Measurements from ENCODE around the gene TIPRL. TPM values are rescaled to one million over a fixed set of nuclear protein-coding genes. Genes with fewer than 3 reads are reported as not detected.
"Not testable (repeated sequence)": the region's sequence is repeated elsewhere in the genome, so short reads cannot be mapped to it uniquely, and the experiment has no call there.

TIPRL gene
- polyA plus RNA-seq, 1 experiment = 17.2 TPM

DNA sequence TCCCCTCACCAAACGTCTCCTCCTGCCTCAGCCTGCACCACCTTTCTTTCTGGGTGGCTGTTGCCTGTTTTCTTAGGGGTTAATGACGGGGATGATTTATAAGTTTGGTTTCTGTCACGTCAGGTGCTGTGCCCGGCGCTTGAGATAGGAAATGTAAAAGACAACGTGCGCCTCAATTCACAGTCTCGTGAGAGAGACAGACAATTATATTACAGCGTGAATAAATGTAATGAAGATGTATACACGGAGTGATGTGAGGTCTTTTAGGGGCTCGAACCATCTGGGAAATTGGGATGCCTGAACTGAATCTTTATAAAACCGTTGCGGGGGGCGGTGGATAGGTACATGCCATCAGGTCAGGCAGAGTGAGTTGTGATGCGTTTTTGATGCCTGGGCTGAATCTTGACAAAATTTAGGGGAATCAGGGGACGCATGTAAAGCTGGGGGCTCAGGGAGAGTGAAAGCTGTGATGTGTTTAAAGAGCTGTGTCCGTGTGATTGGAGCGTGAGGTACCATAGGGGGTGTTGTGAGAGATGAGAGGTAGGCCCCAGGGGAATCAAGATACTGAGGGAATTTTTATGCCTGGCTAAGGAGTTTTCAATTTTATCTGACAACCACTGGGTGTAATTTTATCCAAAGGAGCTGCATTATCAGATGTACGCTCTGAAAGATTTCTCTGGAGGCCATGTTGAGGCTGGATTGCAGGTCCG is 831 bp downstream of the TIPRL start:
- POLR2A ChIA-PET = no interaction called here
- Histone ChIP-seq H3K4me3 (ENCODE audit: low read depth, low read length) (peak overlapping the region; percentile 77), H3K36me3 (ENCODE audit: control insufficient read depth, insufficient read depth, low read length) (no peaks in the 10 kb centered on the region), H3K27me3 (ENCODE audit: control insufficient read depth, insufficient read depth, low read length) (no peaks in the 10 kb centered on the region)
- DNase-seq (ENCODE audit: low read depth) = no peak
- CTCF ChIA-PET = interaction anchor here (0.6 to 1.7 kb wide), 6 partner anchors 10 to 249 kb away, joined by 3 to 7 read pairs (median 4); no protein-coding TSS in a partner anchor
- TF ChIP-seq CTCF (IDR thresholded peaks at IDR 0.05; ENCODE audit: insufficient read depth, low read depth, low read length) = no peak

DNA sequence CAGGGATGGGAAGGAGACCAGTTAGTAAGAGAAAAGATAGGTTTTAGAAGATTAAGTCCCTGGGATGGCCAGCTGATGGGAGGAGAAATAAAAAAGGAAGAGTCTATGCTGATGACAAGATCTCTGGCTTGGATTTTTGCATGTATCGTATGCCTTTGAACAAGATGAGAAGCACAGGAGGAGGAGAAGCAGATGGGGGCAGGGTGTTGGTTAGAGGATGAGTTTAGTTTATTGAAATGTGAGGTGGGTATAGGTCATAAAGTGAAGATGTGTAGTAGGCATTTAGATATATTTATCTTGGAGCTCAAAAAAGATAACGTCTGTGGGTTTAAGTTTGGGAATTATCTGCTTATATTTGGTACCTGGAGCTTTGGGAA is 1.4 kb downstream of the TIPRL start:
- Histone ChIP-seq H3K4me3 (ENCODE audit: low read depth, low read length) (peak overlapping the region; percentile 77), H3K27me3 (ENCODE audit: control insufficient read depth, insufficient read depth, low read length) (no peaks in the 10 kb centered on the region), H3K36me3 (ENCODE audit: control insufficient read depth, insufficient read depth, low read length) (no peaks in the 10 kb centered on the region)
- no peak for TF ChIP-seq CTCF (IDR thresholded peaks at IDR 0.05; ENCODE audit: insufficient read depth, low read depth, low read length)
- ChIA-PET CTCF (interaction anchor here (0.6 to 1.7 kb wide), 5 partner anchors 11 to 249 kb away, joined by 3 to 7 read pairs (median 3); no protein-coding TSS in a partner anchor), POLR2A (no interaction called here)
- no peak for DNase-seq (ENCODE audit: low read depth)

DNA sequence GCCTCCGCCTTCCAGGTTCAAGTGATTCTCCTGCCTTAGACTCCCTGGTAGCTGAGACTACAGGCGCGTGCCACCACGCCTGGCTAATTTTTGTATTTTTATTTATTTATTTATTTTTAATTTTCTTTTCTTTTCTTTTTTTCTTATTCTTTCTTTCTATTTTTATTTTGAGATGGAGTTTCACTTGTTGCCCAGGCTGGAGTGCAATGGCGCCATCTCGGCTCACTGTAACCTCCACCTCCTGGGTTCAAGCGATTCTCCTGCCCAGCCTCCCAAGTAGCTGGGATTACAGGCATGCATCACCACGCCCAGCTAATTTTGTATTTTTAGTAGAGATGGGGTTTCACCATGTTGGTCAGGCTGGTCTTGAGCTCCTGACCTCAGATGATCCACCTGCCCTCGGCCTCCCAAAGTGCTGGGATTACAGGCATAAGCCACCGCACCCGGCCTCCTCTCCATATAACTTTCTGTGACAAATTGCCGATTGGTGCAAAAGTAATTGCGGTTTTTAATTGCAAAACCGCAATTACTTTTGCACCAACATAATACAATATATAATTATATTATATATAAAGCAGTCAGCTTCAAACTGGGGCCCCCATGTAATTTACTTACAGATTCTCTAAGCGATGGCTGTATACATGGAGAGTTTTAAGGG is 2.4 kb downstream of the TIPRL start:
- POLR2A ChIA-PET; DNase-seq (ENCODE audit: low read depth); H3K4me3 ChIP-seq (ENCODE audit: low read depth, low read length); H3K36me3 ChIP-seq (ENCODE audit: control insufficient read depth, insufficient read depth, low read length); H3K27me3 ChIP-seq (ENCODE audit: control insufficient read depth, insufficient read depth, low read length): not testable (repeated sequence)
- CTCF ChIA-PET = interaction anchor here (1.0 kb wide), 1 partner anchor 162 kb away, joined by 3 read pairs; no protein-coding TSS in a partner anchor

DNA sequence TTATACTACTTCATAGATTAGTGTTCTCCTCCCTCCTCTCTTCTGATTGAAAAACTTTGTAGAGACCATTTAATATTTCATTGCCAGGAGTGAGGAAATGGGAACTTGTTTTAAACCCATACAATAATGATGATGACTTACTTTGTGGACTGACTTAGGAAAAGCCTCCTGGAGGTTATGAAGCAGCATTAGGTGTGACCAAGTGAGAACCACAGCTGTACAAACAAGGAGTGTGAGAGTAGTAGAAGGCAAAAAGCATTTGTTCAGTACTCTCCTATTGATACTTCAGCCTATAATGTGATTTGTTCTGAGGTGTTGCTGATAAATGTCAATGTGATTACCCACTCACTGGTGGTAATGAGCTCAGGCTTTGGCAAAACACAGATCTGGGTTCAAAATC is 8.4 kb downstream of the TIPRL start:
- DNase-seq (ENCODE audit: low read depth) = no peak
- no peak overlapping the region for H3K4me3 ChIP-seq (ENCODE audit: low read depth, low read length)
- ChIA-PET CTCF (interaction anchor here (1.8 kb wide), 1 partner anchor 12 kb away, joined by 4 read pairs; no protein-coding TSS in a partner anchor), POLR2A (interaction anchor here (0.7 kb wide), 1 partner anchor 488 kb away, joined by 6 read pairs; no protein-coding TSS in a partner anchor)
- H3K27me3 ChIP-seq (ENCODE audit: control insufficient read depth, insufficient read depth, low read length) = no peaks in the 10 kb centered on the region
- TF ChIP-seq CTCF (IDR thresholded peaks at IDR 0.05; ENCODE audit: insufficient read depth, low read depth, low read length) = no peak
- H3K36me3 ChIP-seq (ENCODE audit: control insufficient read depth, insufficient read depth, low read length) = 0 out of 2 replicates have a peak, but pooled peaks cover 2% of the 10 kb centered on the region

- DNase-seq (ENCODE audit: low read depth) = no peak
- CTCF ChIA-PET = interaction anchor here (1.5 kb wide), 1 partner anchor 8 kb away, joined by 5 read pairs; no protein-coding TSS in a partner anchor
These were observed 11.6 kb downstream of the TIPRL start for GRCh38 chr1:168190403-168190802.

More at GRCh38 chr1:168190403-168190802, 11.6 kb downstream of the TIPRL start:
- Histone ChIP-seq H3K36me3 (ENCODE audit: control insufficient read depth, insufficient read depth, low read length) (0 out of 2 replicates have a peak, but pooled peaks cover 2% of the 10 kb centered on the region), H3K27me3 (ENCODE audit: control insufficient read depth, insufficient read depth, low read length) (no peaks in the 10 kb centered on the region), H3K4me3 (ENCODE audit: low read depth, low read length) (no peak overlapping the region)
- no peak for TF ChIP-seq CTCF (IDR thresholded peaks at IDR 0.05; ENCODE audit: insufficient read depth, low read depth, low read length)
- POLR2A ChIA-PET = no interaction called here
